ENCODE data around the gene LCN12. TPM values are rescaled to one million over a fixed set of nuclear protein-coding genes. Genes with fewer than 3 reads are reported as not detected.
A peak's percentile ranks its signal among the peaks of the same experiment; 100 is the strongest.

LCN12 gene
- total RNA-seq, 1 experiment from 2014 or later = 4.2 TPM

- Histone ChIP-seq H2AFZ (ENCODE audit: low read depth, low read length, poor library complexity, severe bottlenecking) (no peak within 1 kb of the TSS), H3K27me3 (ENCODE audit: insufficient read depth, low read length) (no peaks in the 10 kb centered on the region), H3K36me3 (ENCODE audit: control insufficient read depth in 1 of 2, insufficient read depth in 2 of 2, low read length in 2 of 2) (peaks cover 0 to 12% of the 10 kb centered on the region in 2 experiments; a peak in 2 of 4 replicates), H3K4me1 (ENCODE audit: control insufficient read depth in 1 of 2, insufficient read depth in 2 of 2, low read length in 2 of 2) (peaks cover 34 to 48% of the 10 kb centered on the region in 2 experiments), H3K4me3 (replicated peaks in 1 of 2; ENCODE audit: low read depth in 1 of 2, low read length in 2 of 2) (peak within 1 kb of the TSS; percentile 88 to 99), H3K27ac (ENCODE audit: low read depth, low read length) (peak within 1 kb of the TSS; percentile 95), H3K9ac (ENCODE audit: low read length) (peak within 1 kb of the TSS; percentile 97), H3K9me3 (ENCODE audit: control insufficient read depth in 1 of 2, insufficient read depth in 1 of 2, low read depth in 1 of 2, low read length in 2 of 2) (no peaks in the 10 kb centered on the region; a peak in 1 of 4 replicates), H3K9me2 (ENCODE audit: insufficient read depth) (no peaks in the 10 kb centered on the region), H3K79me2 (ENCODE audit: insufficient read depth, low read length) (peaks cover 20% of the 10 kb centered on the region), H4K20me1 (ENCODE audit: insufficient read depth) (no peaks in the 10 kb centered on the region), H3K4me2 (ENCODE audit: low read length) (peak within 1 kb of the TSS; percentile 99)
- ChIA-PET POLR2A (interaction anchor here (0.6 to 1.7 kb wide), 8 partner anchors 9 to 248 kb away, joined by 3 to 19 read pairs (median 6); partner anchors contain the start of genes MAN1B1 and TUBB4B), CTCF (interaction anchor here (0.6 to 1.4 kb wide), 10 partner anchors 10 to 637 kb away, joined by 3 to 9 read pairs (median 4); partner anchors contain the start of gene AJM1), RAD21 (ENCODE audit: low non-redundant PET in 1 of 2, low total read pairs in 2 of 2, uncharacterized antibody in 2 of 2, unreplicated experiment in 2 of 2) (interaction anchor here (1.3 kb wide), 2 partner anchors 44 kb away, joined by 3 to 4 read pairs; no protein-coding TSS in a partner anchor)
- TSS peak; percentile 89 for BruUV-seq (replicated peaks)
- TF ChIP-seq SRF (IDR thresholded peaks at IDR 0.05; ENCODE audit: low read depth) (no peak), POLR2AphosphoS5 (IDR thresholded peaks at IDR 0.05; ENCODE audit: low read depth, low read length) (peak; percentile 67), YY1 (IDR thresholded peaks at IDR 0.05; ENCODE audit: extremely low read depth, insufficient replicate concordance, low read depth, low read length) (no peak), CBX3 (IDR thresholded peaks at IDR 0.05; ENCODE audit: low read depth) (no peak), POLR2A (IDR thresholded peaks at IDR 0.05; ENCODE audit: borderline replicate concordance, extremely low read depth, insufficient read depth, insufficient read length) (peak; percentile 19), ZBTB33 (IDR thresholded peaks at IDR 0.05; ENCODE audit: extremely low read depth, insufficient replicate concordance, low read length) (no peak), ZNF274 (IDR thresholded peaks at IDR 0.05; ENCODE audit: low read depth, low read length) (no peak), CTCF (IDR thresholded peaks at IDR 0.05 in 2 of 3, conservative IDR thresholded peaks at IDR 0.05 in 1 of 3; ENCODE audit: borderline replicate concordance in 1 of 3, insufficient read depth in 1 of 3, low read depth in 2 of 3, low read length in 2 of 3) (no peak), ELF1 (IDR thresholded peaks at IDR 0.05; ENCODE audit: borderline replicate concordance, low read depth) (no peak), SIN3A (IDR thresholded peaks at IDR 0.05; ENCODE audit: low read depth) (no peak), JUND (IDR thresholded peaks at IDR 0.05) (no peak), ZFX (IDR thresholded peaks at IDR 0.05) (peak; percentile 83; the same call in 1 of the 2 replicates), RAD21 (IDR thresholded peaks at IDR 0.05; ENCODE audit: low read depth) (no peak)
- intact Hi-C loops (cut with micrococcal nuclease) = loop anchor here (1.0 kb wide), 1 partner anchor 44 kb away; no protein-coding TSS in a partner anchor
- peak; percentile 75 for ATAC-seq
- peak; percentile 81 for DNase-seq (ENCODE audit: low read depth, low spot score)
Observed at GRCh38 chr9:136991993-136992818, 40.1 kb downstream of the LCN12 start, which contains the start of gene PAXX. Gene PAXX, plus strand, starts transcription at chr9:136992422. Its CDS starts 22 bp downstream, at chr9:136992444.
